HG03432 (cell line): ENCODE measurements around the gene MAPKBP1.

Experiments
- ATAC-seq: cut with Tn5 transposase; IDR thresholded peaks from one replicate; pipeline ENCODE4 v1.9.1; 2021; ENCODE audit warnings: mild to moderate bottlenecking, moderate library complexity; ENCODE audit not compliant: unreplicated experiment

MAPKBP1 gene

DNA sequence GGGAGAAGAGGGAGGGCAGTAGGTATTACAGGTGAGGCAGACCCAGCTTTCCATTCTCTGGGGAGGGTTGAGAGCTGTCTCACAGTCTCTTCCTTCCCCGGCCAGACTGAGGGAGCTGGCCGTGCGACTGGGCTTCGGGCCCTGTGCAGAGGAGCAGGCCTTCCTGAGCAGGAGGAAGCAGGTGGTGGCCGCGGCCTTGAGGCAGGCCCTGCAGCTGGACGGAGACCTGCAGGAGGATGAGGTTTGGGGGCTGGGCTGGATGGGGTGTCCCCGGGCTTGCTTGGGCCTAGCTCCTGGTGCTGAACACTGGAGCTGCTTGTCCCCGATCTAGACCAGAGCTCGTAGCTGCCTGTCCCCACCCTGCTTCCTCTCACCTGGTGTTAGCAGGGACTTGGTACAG lies 69.3 kb downstream of the MAPKBP1 start:
- no peak for ATAC-seq

DNA sequence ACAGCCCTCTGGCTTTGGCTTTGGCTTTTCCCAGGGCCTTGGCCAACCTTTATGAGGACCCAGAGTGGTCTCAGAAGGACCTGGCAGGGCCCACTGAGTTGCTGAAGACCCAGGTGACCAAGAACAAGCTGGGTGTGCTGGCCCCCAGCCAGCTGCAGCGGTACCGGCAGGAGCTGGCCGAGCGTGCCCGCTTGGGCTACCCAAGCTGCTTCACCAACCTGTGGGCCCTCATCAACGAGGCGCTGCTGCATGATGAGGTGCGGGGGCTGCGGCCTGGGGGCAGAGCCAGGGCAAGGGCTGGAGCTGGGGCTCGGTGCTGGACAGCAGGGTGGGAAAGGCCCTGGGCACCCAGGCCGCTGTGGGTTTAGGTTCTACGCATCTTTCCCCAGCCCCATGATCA lies 70.5 kb downstream of the MAPKBP1 start:
- no peak for ATAC-seq

DNA sequence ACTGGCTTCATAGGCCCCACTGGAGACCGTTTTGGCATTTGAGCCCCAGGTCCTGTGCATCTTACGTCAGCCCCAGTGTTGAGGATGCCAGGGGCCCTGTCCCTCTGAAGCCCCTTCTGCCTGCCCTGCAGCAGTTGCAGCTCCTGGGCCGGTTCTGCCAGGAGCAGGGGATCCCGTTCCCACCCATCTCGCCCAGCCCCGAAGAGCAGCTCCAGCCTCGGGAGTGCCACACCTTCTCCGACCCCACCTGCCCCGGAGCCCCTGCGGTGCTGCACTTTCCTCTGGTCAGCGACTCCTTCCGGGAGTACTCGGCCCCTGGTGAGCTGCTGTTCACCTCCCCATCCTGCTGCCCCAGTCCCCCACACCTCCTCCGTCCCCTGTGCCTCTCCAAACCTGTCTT lies 72.9 kb downstream of the MAPKBP1 start:
- no peak for ATAC-seq

DNA sequence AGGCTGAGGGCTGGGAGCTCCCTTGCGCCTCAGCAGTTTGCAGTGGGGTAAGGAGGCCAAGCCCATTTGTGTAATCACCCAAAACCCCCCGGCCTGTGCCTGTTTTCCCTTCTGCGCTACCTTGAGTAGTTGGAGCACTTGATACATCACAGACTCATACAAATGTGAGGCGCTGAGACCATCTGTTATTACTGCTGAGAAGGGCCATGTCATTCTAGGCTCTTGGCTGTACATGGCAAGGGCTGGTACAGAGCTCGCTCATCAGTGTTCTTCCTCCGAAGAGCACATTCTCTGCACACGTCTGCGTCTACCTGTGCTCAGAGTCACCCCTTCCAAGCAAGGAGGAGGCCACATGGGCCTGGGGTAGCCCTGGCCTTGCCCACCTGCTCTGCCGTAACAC lies 73.7 kb downstream of the MAPKBP1 start:
- ATAC-seq = no peak

DNA sequence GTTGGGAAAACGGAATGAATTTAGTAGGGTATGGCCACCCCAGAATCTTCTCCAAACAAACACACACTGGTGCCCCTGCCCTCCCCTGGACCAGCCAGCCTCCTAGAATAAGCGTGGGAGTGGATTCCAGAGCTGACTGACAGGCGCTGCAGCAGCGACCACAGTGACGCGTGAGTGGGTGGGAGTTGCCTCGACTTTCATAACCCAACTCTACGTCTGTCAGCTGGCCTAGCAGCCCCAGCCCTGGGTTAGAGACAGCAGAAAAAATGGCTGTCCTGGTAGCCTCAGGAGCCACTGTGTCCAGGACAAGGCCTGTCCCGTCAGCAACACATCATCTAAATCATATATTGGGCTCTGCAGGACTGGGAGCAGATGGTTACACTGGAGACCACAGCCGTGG lies 74.3 kb downstream of the MAPKBP1 start:
- ATAC-seq = no peak

DNA sequence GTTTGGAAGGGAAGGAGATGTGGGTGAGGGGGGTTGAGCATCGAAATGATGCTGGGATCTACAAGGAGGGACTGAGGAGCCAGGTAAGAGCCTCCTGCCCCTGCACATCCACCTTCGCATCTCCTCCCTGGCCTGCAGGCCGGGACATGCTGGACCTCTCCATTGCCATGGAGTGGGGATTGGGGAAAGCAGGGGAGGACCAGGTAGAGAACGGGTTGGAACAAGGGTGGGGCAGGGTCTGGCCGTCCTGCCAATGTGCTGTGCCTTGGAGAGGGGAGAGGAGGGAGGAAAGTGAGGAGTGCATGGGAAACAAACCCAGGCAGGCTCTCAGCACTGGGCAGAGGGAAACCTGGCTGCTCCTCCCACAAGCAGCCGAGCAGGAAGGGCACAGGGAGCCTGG lies 74.9 kb downstream of the MAPKBP1 start:
- ATAC-seq = no peak

DNA sequence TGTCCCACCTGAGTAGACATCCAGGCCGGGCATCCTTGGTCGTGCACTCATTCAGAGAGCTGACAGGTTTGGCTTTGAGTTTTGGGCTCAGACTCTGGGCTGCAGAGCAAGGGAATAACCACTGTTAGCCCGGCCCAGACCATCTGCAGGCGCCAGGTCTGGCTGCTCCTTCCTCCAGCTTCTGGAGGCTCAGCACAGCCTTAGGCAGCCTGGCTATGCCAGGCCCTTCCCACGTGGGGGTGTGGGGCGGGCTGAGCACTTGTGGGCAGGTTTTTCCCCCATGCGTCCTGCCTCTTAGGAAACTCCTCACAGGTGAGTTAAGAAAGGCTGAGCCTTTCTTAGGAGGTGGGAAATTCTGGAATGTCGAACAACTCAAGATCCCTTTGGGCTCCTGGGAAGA lies 75.6 kb downstream of the MAPKBP1 start:
- ATAC-seq = no peak

DNA sequence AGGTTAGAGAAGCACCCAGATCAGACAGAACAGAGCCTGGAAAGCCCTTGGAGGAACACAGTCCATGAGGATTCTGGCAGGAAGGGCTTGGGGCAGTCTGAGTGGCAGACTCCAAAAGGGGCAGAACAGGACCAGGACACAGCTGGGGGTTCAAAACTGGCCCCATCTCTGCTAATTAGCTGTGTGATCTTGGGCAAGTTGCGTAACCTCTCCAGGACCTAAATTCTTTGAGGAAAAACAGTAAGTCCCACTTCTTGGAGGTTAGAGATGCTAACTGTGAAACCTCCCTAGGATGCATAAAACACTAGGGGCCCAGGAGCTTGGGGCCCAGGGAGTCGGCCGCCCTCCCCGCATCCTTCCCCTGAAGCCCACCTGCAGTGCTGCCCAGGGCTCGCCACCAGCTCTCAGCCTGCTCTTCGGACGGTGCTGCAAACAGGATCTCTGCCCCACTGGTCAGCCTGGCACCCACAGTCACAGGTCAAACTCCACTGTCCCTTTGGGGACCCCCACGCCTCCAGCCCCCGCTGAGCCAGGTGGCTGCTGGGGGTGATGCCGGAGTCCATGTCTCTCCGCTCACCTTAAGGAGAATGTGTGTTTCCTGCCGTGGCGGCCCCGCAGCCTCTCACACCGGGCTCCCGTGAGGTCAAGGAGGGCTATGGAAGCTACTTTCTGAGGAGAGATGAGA lies 76.3 kb downstream of the MAPKBP1 start:
- ATAC-seq = no peak

DNA sequence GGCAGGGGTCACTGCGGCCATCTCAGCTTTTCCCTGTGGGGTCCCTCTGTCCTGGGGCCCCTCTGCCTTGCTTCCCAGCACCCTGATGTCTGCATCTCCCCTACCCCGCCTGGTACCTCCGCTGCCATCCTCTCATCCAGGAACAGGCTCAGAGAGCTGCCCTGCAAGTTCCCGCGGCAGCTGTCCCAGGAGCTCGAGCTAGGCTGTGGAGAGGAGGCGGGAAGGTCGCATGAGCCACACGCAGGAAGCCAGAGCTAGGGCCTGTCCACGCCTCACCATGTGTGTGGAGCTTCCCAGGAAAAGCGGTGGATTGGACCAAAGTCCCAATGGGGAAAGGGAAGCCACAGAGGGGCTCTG lies 76.9 kb downstream of the MAPKBP1 start:
- no peak for ATAC-seq

DNA sequence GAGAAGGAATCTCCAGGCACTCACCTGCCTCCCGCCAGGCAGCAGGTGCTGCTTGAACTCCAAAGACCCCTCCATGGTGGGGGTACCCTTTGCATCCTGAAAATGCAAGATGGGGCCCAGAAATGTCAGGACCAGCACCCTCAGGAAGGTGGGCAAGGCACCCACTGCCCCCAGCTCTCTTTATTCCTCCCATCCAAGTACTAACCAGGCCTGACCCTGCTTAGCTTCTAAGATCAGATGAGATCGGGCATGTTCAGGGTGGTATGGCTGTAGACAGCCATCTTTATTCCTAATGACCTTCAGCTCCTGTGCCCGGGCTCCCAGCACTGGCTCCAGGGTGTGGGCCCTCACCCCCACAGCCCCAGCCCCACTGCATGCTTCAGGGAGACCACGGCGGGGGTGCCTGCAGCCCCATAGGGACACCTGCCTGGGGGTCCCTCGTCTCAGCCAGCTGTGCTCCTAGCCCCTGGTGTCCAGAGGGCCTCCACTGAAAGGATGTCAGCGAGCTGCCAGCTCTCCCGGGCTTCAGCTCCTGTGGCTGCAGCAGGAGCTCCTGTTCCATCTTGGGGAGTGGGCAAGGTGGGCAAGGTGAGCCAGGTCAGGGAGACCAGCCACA lies 77.6 kb downstream of the MAPKBP1 start:
- no peak for ATAC-seq

DNA sequence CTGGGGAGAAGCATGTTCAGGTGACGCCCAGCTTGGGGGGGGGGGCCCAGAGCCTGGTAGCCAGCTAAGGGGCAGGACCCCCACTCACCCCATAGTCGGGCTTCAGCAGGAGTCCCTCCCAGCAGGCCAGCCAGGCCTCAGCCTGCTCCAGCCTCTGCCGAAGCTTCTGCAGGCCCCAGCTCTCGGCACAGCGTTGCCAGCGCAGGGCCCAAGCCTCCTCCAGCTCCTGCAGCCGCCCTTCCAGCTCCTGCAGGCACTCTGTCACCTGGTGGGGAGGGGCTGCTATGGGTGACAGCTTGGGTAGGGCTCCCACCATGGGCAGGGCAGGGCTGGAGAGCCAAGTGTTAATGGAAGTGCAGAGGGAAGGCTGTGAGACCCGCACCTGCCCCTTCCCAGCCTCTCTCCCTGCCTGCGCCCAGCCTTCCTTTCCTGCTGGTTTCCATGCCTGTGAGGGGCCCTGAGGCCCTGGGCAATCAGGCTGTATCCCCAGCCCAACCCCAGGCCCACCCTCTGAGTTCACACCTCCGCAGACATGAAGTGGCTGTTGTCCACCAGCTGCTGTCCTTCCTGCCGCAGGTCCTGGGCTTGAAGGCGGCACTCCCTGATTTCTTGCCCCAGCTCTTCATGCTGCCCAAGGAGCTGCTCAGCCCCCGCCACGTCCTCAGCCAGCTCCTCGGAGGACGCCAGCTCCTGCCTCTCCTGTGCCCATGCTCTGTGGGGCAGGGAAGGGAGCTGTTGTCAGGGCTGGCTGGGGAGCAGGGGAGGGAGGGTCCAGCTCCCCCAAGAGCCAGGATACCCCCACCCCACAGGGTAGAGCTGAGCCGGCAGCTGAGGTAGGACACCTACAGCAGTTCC lies 78.7 kb downstream of the MAPKBP1 start:
- ATAC-seq = no peak

DNA sequence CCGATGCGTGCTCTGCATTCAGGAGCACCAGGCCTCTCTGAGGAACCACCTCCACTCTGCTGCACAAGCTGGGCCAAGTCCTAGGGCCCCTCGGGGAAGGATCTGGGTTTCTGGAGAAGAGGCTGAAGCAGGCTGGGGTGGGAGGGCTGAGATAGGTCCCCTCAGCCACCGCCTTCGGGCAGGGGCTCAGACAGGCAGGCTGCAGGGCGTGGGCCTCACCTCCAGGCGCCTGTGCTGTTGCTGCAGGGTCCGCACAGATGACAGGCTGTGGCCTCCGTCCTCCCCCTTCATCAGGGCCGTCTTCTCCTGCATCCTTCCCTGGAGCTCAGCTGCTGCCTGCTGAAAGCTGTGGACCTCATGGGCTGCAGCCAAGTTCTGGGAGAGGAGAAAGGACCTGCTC lies 79.5 kb downstream of the MAPKBP1 start:
- ATAC-seq = no peak

DNA sequence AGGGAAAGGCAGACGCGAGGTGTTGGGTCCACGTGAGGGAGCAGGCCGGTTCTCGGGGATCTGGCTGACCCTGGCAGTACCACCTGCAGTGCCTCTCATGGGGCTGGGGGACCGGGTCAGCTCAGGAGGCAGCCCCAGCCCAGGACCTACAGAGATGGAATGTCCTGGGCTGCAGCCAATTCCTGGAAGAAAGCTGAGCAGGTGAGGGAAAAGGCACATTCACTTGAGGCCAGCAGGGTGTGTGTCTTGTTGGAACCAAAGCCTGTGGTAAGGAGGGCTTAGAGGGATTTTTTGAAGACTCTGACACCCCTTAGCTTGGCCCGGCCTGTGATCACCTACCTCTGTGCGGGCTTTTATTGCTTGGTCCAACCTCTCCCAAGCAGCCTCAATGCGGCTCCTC lies 80.2 kb downstream of the MAPKBP1 start:
- no peak for ATAC-seq

DNA sequence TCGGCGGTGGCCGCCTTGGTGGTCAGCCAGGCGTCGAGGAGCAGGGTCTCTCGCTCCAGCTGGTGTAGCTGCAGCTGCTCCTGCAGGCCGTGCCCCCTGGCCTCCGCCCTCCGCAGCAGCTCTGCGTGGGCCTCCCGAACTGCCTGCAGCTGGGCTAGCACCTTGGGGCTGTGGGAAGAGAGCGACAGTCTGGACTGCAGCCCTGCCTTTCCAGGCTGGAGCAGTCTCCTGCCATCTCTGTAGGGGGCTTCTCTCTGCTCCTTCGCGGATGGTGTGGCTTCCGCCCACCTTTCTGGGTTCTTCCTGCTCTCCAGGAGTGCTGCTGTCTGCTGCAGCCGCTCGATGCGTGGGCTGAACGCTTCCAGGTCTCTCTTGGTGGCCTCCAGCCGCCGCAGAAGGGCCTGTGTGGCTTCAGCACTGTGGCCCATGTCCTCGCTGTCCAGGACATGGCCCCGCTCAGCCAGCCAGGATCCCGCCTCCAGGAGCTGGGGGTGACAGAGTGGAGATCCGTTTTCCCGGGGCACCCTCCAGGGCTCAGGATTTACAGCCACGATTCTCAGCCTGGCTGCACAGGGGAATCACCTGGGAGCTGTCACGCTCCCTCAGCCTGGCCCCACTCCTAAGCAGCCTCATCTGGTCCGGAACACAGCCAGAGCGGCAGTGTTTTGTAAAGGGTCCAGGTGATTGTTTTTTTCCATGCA lies 81.1 kb downstream of the MAPKBP1 start:
- ATAC-seq = no peak

DNA sequence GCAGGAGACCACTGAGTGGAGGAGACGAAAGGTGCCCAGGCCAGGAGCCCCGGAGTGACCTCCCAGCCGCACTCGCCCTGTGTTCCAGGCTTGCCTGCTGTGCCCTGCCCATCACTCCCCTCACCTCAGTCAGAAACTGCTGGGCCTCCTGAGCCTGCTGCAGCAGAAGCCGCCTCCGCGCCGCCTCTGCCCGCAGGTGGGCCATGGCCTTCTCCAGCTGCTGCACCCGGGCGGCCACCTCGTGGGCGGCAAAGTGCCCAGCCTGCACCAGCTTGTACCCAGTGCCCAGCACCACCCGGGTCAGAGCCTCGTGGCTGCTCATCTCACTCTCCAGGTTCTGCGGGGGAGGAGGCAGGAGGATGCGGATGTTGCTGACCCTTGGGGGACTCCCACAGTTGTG lies 82.0 kb downstream of the MAPKBP1 start:
- ATAC-seq = no peak

DNA sequence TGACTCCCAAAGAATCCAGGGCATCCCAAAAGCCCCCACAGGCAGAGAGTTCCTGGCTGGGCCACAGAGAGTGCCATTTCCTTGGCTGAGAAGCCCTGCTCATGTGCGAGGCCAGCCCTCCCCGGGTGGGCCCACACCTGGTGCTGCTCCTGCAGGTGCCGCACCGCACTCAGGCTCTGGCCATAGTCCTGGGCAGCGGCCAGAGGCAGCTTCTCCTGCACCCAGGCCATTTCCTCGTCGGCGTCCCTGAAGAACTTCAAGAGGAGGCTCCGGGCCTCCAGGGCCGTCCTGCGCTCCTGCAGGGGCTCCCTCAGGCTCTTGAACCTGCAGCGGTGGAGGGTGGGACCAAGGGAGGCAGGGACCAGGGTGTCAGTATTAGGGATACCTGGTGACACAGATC lies 82.4 kb downstream of the MAPKBP1 start:
- no peak for ATAC-seq

DNA sequence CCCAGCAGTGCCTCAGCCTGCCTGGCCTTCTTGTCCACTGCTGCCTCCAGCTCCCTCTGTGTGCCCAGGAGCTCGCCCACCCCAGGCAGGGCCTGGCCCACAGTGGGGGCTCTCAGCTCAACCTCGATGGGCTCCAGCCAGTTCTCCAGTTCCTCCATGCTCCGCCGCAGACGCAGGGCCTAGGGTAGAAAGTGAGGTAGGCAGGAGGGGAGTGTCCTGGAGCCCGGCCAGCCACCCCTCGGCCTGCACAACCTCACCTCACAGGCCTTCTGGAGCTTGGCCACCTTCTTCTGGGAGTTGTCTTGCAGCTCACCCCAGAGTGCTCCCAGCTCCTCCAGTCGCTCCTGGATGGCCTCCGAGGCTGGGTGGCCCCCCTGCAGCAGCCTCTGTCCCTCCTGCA lies 83.0 kb downstream of the MAPKBP1 start:
- ATAC-seq = no peak

DNA sequence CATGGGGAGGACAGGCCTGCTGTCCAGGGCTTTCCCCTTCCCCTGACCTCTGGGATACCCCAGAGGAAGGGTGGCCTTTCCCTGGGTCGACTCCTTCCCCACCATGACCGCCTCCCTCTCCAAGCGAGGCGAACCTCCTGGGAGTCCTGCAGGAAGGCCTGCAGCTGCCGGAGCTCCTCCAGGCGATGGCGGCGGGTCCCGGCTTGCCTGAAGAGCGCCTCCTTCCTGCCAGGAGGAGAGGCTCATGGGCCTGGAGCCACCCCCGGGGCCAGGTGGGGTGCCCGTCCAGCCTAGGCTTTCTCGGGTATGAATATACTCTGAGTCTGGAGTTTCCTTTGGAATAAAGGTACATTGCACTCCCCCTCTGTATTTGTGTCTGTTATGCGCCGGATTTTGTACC lies 84.5 kb downstream of the MAPKBP1 start:
- ATAC-seq = no peak

DNA sequence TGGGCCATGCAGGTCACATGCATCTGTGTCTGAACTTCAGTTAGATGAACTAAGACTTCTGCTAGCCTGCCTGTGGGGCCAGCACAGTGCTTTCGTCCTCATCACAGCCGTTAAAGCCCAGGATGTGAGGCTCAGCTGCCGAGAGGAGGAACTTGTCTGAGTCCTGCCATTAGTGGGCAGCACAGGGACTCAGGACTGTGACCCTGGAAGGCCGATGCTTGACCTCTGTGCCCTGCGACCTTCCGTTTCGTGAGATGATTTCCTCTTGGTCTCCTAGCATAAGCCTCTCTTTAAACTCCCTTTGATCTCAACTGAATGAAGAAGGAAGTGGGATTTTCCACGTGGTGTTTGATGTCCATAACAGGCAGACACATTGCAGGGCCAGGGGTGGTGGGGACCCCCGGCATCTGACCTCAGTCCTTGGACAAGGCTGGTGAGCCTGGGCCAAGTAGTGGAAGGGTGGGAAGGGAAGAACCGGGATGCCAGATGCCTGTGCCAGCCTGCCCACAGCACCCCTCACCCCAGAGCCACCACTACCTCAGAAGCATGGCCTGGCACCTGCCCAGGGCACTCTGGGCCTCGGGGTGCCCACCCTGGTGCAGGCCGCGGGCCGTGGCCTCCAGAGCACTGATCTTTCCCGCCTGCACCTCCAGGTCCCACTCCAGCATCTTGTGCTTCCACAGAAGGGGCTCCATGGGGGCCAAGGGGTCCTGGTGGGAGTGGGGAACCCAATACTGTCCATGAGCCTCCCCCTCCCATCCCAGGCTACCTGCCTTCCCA lies 86.0 kb downstream of the MAPKBP1 start:
- no peak for ATAC-seq

DNA sequence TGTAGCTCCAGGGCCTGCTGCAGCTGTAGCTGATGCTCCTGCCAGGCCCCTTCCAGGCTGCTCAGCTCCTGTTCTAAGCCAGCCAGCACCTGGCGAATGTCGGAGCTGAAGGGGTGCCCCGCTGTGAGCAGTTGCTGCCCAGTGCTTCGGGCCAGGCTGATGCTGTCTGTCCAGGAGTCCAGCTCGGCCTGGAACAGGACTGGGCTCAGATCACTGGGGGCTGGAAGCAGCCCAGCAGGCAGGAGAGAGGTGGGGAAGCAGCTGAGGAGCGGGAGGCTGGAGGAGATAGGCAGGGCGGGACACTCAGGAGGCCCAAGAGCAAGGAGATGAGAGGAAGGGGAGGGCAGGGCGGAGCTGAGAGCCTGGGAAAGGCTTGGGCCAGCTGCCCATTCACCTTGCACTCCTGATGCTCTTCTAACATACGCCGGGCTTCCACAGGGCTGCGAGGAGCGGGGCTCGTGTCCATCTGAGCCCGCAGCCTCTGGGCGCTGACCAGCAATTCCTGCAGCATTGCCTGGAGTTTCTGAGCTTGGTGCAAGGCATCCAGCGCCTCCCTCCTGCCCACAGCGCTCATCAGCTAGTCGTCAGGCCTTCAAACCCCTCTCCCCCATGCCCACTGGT lies 87.6 kb downstream of the MAPKBP1 start:
- no peak for ATAC-seq
